Subcutaneous adipose tissue (tissue), 4 donors: ENCODE data around the gene ANKS1A. TPM values are rescaled to one million over a fixed set of nuclear protein-coding genes. Genes with fewer than 3 reads are reported as not detected.

Experiments used
- total RNA-seq, 4 donors: library from RNA; depleted of rRNA; stranded (reverse); fragments of >200 nt; gene quantifications; one replicate each; pipeline ENCODE4 v1.1.0, GENCODE V29; 2016
- TF ChIP-seq, protein P1 (sequence below): fragments of 450-650 bp; IDR thresholded peaks from one replicate; pipeline ENCODE4 v1.5.1; 2016; ENCODE audit warnings: low read depth, mild to moderate bottlenecking, control low read depth, antibody characterized with exemption, moderate library complexity

Gene ANKS1A
- total RNA-seq, 4 donors from 2014 or later = 11.6 to 31.3 (median 19.2) TPM

DNA sequence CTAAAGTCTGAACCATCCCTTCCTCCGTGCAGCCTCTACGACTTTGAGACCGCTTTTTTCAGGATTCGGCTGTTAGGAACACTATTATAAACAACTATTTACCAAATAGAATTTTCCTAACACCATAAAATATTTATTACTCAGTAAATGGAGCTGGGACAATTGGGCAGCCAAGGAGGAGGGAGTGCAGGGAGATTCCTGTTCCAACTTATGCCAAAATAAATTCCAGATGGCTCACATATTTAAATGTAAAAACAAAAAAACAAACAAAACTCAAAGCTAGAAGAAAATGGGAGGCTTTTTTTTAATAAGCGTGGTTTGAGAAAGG lies 204.0 kb downstream of the ANKS1A start:
- TF ChIP-seq, protein P1, sequence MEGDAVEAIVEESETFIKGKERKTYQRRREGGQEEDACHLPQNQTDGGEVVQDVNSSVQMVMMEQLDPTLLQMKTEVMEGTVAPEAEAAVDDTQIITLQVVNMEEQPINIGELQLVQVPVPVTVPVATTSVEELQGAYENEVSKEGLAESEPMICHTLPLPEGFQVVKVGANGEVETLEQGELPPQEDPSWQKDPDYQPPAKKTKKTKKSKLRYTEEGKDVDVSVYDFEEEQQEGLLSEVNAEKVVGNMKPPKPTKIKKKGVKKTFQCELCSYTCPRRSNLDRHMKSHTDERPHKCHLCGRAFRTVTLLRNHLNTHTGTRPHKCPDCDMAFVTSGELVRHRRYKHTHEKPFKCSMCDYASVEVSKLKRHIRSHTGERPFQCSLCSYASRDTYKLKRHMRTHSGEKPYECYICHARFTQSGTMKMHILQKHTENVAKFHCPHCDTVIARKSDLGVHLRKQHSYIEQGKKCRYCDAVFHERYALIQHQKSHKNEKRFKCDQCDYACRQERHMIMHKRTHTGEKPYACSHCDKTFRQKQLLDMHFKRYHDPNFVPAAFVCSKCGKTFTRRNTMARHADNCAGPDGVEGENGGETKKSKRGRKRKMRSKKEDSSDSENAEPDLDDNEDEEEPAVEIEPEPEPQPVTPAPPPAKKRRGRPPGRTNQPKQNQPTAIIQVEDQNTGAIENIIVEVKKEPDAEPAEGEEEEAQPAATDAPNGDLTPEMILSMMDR = no peak

DNA sequence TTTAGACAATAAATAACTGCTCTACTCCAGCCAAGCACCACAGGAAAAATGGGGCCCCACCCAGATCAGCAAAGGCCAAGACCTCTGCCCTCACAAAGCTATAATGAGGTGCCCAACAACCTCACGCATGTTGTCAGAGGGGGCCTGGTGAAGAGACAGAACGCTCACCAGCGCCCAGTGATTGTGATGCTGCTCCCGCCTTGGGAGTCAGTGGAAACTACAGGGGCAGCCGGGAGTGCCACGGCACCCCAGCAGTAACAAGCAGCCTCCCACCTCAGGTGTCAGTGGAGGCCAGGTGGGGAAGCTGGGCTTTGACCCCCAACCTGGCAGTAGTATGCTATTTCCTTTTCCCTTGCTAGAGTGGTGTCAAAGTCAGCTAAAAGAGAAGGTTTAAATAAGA lies 204.7 kb downstream of the ANKS1A start:
- TF ChIP-seq, protein P1 = no peak

DNA sequence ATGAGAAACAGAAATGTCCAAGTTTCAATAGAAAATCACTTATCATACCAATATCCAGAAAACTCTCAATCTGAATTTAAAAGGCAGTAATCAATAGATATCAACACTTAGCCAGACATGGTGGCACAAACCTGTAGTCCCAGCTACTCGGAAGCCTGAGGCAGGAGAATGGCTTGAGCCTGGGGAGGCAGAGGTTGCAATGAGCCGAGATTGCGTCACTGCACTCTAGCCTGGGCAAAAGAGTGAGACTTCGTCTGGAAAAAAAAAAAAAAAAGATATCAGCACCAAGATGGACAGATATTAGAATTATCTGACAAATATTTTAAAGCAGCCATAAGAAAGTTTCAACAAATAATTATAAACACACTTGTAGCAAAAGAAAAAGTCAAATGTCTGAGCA lies 205.1 kb downstream of the ANKS1A start:
- TF ChIP-seq, protein P1 = no peak

DNA sequence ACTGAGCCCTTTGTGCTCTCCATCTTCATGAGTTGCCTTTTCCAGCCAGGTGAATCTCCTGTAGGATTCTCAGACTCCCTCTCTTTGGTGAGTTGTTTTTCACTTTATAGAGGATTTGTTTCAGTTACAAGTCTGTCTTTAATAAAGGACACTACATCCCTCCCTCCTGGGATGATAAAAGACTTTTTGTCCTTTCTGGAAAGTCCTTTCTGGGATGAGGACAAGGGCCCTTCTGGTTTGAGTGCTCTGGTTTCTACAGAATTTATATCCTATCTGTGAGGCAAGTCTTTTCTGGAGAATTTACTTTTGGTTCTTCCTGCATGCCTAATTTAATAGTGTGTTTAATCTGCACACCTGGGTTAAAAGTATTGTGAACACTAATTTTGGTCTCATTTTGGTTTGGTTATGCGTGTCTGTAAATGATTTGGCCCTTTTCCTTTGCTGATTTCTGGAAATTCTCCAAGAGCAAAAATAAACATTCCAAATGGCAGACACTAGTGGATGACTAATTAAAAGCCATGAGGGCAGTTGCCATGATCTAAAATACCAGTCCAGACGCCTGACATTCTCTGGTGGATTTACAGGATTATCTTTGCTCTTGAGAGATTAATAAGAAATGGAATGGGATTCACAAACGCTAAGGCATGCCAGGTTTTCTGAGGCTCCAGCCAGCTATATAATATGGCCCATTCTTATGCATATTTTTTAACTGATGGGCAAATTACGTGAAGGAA lies 207.2 kb downstream of the ANKS1A start:
- TF ChIP-seq, protein P1 = no peak

DNA sequence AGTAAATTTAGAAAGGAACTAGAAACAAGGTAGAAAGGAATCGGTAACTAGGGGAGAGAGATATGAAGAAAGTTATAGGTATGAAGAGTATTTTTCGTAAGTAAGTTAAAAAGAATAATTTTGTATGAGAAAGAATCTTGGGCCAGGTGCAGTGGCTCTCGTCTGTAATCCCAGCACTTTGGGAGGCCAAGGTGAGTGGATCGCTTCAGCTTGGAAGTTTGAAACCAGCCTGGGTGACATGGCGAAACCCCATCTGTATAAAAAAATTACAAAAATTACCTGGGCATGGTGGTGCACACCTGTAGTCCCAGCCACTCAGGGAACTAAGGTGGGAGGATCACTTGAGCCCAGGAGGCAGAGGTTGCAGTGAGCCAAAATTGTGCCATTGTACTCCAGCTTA lies 210.1 kb downstream of the ANKS1A start:
- TF ChIP-seq, protein P1 = no peak

DNA sequence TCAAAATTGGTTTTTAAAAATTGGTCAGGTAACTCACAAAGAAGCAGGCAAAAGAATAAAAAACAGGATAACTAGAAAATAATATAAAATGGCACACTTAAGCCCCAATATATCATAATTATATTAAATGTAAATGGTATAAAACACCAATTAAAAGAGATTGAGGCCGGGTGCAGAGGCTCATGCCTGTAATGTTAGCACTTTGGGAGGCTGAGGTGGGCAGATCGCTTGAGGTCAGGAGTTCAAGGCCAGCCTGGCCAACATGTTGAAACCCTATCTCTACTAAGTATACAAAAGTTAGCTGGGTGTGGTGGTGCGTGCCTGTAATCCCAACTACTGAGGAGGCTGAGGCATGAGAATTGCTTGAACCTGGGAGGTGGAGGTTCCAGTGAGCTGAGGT lies 216.0 kb downstream of the ANKS1A start:
- TF ChIP-seq, protein P1 = no peak

DNA sequence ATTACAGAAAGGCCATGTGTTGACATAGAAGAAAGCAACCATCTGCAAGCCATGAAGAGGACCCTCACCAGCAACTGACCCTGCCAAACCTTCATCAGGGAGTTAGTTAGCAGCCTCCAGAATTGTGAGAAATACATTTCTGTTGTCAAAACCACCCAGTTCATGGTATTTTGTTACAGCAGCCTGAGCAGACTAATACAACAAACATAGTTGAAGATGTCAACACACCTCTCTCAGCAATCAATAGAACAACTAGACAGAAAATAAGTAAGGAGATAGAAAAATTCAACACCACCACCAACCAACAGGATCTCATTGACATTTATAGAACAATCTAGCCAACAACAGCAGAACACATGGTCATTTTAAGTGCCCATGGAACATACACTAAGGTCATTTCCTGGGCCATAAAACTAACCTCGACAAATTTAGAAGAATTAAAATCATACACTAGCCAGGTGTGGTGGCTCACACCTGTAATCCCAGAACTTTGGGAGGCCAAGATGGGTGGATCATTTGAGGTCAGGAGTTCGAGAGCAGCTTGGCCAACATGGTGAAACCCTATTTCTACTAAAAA lies 219.3 kb downstream of the ANKS1A start:
- TF ChIP-seq, protein P1 = no peak
